Karpas-422 (cell line): ENCODE measurements around the gene SLFNL1. TPM values are rescaled to one million over a fixed set of nuclear protein-coding genes. Genes with fewer than 3 reads are reported as not detected.

Experiments used
- DNase-seq: peaks from one replicate; pipeline ENCODE4 v3.0.0-alpha.2; 2015
- H2AFZ ChIP-seq: fragments of 200-600 bp; sonication (generic); 2 replicates; pipeline ENCODE4 v1.6.1; 2014; ENCODE audit warnings: antibody characterized with exemption, low read length, mixed read lengths
- H3K27ac ChIP-seq: fragments of 200-600 bp; sonication (generic); 2 replicates; pipeline ENCODE4 v1.5.1; 2014; ENCODE audit warnings: mild to moderate bottlenecking, low read length, moderate library complexity
- H3K27me3 ChIP-seq: fragments of 200-600 bp; sonication (generic); 2 replicates; pipeline ENCODE4 v1.6.1; 2014; ENCODE audit warnings: low read length, mixed read lengths
- H3K36me3 ChIP-seq: fragments of 200-600 bp; sonication (generic); 2 replicates; pipeline ENCODE4 v1.6.1; 2014; ENCODE audit warnings: low read length, mixed read lengths; ENCODE audit not compliant: insufficient read depth
- H3K4me1 ChIP-seq: fragments of 200-600 bp; sonication (generic); 2 replicates; pipeline ENCODE4 v1.6.1; 2014; ENCODE audit warnings: mild to moderate bottlenecking, low read length, mixed read lengths
- H3K4me2 ChIP-seq: fragments of 200-600 bp; sonication (generic); 2 replicates; pipeline ENCODE4 v1.6.1; 2014; ENCODE audit warnings: low read length, low read depth, mild to moderate bottlenecking; ENCODE audit not compliant: poor library complexity, severe bottlenecking
- H3K4me3 ChIP-seq: fragments of 200-600 bp; sonication (generic); 2 replicates; pipeline ENCODE4 v1.5.1; 2014; ENCODE audit warnings: mild to moderate bottlenecking, antibody characterized with exemption, low read length, mixed read lengths
- H3K79me2 ChIP-seq: fragments of 200-600 bp; sonication (generic); 2 replicates; pipeline ENCODE4 v1.6.1; 2014; ENCODE audit warnings: mild to moderate bottlenecking, low read length, mixed read lengths
- H3K9ac ChIP-seq: fragments of 200-600 bp; sonication (generic); 2 replicates; pipeline ENCODE4 v1.6.0; 2014; ENCODE audit warnings: low read length
- H3K9me2 ChIP-seq: fragments of 200-600 bp; sonication (generic), shearing (Covaris generic); replicated peaks from 2 replicates; pipeline ENCODE4 v1.6.0; 2014; ENCODE audit warnings: mild to moderate bottlenecking, low read length, moderate library complexity; ENCODE audit not compliant: insufficient read depth
- H3K9me3 ChIP-seq: fragments of 300-700, 200-600 bp; sonication (generic); 2 replicates; pipeline ENCODE4 v1.6.1; 2014; ENCODE audit warnings: low read length, mixed read lengths
- H4K20me1 ChIP-seq: fragments of 200-600 bp; sonication (generic); 2 replicates; pipeline ENCODE4 v1.6.1; 2014; ENCODE audit warnings: mild to moderate bottlenecking, antibody characterized with exemption, low read length, low read depth; ENCODE audit not compliant: insufficient read depth
- total RNA-seq: library from RNA; depleted of rRNA; stranded (reverse); fragments of >200 nt; shearing (Covaris generic); gene quantifications from 2 replicates; pipeline ENCODE4 v1.2.3, GENCODE V29; 2014; ENCODE audit warnings: low replicate concordance

The SLFNL1 gene
- total RNA-seq, 1 experiment from 2014 or later: 0.89 TPM

DNA sequence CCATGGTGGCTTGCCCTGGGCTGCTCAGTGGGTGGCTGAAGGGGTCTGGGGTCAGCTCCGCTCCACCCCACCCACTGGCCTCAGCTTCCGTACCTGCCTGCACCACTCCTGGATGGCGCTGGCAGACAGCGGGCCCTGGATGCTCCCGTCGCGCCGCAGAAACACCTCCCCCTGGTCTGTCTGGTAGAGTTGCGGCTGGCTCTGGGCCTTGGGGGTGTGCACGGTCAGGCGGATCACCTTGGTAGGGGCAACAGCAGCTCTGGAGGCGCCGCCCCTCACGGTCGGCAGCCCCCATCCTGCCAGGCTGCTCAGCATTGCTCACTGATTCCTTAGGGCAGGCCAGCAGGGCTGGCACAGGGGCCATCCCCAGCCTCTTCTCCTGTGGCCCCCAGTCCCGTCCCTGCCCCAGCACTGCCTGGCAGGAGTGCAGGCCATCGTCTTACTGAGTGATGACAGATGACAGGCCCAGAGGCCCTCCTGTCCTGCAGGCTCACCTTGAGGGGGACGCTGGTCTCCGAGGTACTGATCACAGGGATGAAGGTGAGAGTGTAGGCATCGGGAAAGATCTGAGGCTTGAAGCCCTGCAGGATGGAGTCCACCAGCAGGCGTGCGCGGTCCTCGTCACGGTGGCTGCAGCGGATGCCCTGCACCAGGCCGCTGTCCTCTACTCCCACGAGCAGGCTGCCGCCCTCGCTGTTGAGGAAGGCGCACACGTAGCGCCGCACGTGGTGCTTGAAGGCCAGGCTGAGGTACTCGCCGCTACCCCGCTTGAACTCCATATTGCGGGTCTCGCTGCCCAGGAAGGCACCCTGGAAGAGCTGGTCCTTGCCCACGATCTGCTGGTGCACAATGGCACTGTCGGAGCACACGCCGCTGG lies 4.1 kb downstream of the SLFNL1 start:
- Histone ChIP-seq H3K9ac (no peak overlapping the region), H3K79me2 (no peaks in the 10 kb centered on the region), H3K9me3 (no peaks in the 10 kb centered on the region), H3K27ac (no peak overlapping the region), H3K27me3 (no peaks in the 10 kb centered on the region), H3K9me2 (no peaks in the 10 kb centered on the region), H3K36me3 (peaks cover 22% of the 10 kb centered on the region), H3K4me2 (no peak overlapping the region), H2AFZ (no peak overlapping the region), H4K20me1 (no peaks in the 10 kb centered on the region), H3K4me3 (no peak overlapping the region), H3K4me1 (no peaks in the 10 kb centered on the region; the same call in 1 of the 2 replicates)
- DNase-seq: no peak

DNA sequence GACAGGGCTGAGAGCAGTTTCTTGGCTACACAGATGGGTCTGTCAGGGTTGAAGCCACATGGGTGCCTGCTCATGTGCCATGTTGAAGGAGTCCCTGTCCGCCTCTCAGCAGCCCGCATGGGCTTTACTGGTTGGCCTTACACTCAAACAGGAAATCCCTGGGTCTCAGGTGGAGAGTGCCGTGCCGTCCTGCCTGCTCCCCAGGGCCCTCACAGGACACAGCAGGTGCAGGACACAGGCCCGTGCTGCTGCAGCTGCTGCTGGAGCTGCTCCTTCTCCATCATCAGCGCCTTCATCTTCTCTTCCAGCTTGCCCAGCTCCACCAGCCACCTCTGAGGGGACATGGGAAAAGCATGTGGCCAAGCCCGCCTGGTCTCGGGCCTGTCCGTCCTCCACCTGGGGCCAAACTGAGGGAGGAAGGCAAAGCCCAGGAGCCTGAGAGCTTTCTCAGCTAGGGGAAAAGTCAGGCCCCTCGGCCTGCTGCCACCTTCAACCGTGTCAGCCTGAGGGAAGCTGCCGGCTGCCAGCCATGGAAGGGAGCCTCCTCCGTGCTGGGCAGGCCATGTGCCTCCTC lies 5.5 kb downstream of the SLFNL1 start:
- H3K9me3 ChIP-seq: no peaks in the 10 kb centered on the region
- H2AFZ ChIP-seq: no peak overlapping the region
- no peaks in the 10 kb centered on the region for H3K27me3 ChIP-seq
- no peaks in the 10 kb centered on the region for H3K79me2 ChIP-seq
- H3K4me3 ChIP-seq: no peak overlapping the region
- H3K4me1 ChIP-seq: no peaks in the 10 kb centered on the region; the same call in 1 of the 2 replicates
- H4K20me1 ChIP-seq: no peaks in the 10 kb centered on the region
- no peak for DNase-seq
- no peak overlapping the region for H3K27ac ChIP-seq
- H3K4me2 ChIP-seq: no peak overlapping the region
- H3K9me2 ChIP-seq: no peaks in the 10 kb centered on the region
- H3K9ac ChIP-seq: no peak overlapping the region
- H3K36me3 ChIP-seq: peaks cover 34% of the 10 kb centered on the region

DNA sequence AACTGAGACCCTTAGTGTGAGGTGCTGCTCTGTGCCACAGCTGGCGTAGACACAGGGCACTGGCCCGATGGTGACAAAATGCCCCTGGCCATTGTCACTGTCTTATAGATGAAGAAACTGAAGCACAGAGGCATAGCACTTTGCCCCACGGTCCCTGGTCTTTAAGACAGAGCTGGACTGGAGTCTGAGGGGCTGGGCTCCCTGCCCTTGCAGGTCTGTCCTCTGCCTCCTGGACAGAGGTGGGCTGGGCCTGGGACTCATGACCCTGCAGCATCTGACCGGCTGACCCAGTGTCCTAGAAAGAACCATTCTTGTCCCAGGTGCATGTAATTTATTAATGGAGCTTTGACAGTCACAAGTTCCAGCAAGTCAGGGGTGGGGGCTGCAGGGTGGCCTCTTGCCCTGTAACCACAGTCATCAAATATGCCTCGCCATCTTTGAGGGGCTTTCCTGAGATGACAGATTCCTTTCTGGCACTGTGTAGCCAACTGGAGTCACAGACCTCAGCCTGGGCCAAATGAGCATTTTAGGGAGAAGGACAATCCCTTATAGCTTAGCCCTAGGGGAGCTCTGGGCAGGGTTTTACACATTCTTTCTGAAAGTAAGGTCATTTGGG lies 6.1 kb downstream of the SLFNL1 start:
- Histone ChIP-seq H3K4me1 (no peaks in the 10 kb centered on the region; the same call in 1 of the 2 replicates), H3K9me2 (no peaks in the 10 kb centered on the region), H4K20me1 (no peaks in the 10 kb centered on the region), H3K9ac (no peak overlapping the region), H3K36me3 (peaks cover 36% of the 10 kb centered on the region), H2AFZ (no peak overlapping the region), H3K27ac (no peak overlapping the region), H3K79me2 (no peaks in the 10 kb centered on the region), H3K4me3 (no peak overlapping the region), H3K9me3 (no peaks in the 10 kb centered on the region), H3K4me2 (no peak overlapping the region), H3K27me3 (no peaks in the 10 kb centered on the region)
- DNase-seq: no peak

DNA sequence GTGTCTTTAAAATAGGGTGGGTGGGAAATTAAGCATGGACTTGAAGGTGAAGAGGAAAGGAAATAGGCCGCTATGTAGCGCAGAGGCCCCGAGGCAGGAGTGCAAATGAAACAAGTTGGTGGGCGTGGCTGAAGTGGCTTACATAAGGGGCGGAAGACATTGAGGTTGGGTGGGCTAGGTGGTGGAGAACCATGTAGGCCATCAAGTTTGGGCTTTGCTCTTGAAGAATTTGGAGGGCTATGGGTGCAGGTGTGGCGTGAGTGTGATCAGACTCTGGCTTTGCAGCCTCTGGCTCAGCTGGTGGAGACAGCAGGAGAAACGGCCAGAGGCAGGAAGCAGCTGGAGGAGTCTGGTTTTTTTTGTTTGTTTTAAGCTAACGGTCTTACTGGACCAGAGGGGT lies 6.7 kb downstream of the SLFNL1 start:
- no peak overlapping the region for H3K27ac ChIP-seq
- no peaks in the 10 kb centered on the region for H3K9me3 ChIP-seq
- no peak overlapping the region for H3K9ac ChIP-seq
- H3K9me2 ChIP-seq: no peaks in the 10 kb centered on the region
- DNase-seq: no peak
- no peak overlapping the region for H3K4me2 ChIP-seq
- no peaks in the 10 kb centered on the region for H4K20me1 ChIP-seq
- H2AFZ ChIP-seq: no peak overlapping the region
- no peaks in the 10 kb centered on the region for H3K27me3 ChIP-seq
- peaks cover 40% of the 10 kb centered on the region for H3K36me3 ChIP-seq
- H3K79me2 ChIP-seq: no peaks in the 10 kb centered on the region
- H3K4me1 ChIP-seq: no peaks in the 10 kb centered on the region; the same call in 1 of the 2 replicates
- H3K4me3 ChIP-seq: no peak overlapping the region

DNA sequence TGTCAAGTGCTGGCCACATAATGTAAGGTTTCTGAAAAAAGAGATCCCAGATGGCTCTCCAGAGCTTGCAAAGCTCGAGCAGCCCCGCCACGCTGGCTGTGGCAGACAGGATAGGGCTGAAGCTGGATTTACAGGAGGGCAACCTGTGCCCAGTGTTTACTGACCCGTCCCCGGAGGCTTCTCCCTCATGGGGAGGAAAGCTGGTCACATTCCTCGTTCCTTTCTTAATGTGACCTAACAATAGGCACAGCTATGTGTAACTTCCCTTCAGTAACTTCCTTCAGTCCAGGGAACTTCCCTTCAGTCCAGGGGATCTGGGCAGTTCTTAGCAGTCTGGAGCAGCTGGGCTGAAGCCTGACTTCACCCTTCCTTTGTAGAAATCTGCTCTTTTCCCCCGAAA lies 7.7 kb downstream of the SLFNL1 start:
- Histone ChIP-seq H4K20me1 (no peaks in the 10 kb centered on the region), H3K4me3 (no peak overlapping the region), H3K36me3 (peaks cover 43% of the 10 kb centered on the region), H3K27me3 (no peaks in the 10 kb centered on the region), H3K4me1 (no peaks in the 10 kb centered on the region; the same call in 1 of the 2 replicates), H3K27ac (no peak overlapping the region), H3K9me2 (no peaks in the 10 kb centered on the region), H3K4me2 (no peak overlapping the region), H3K9me3 (no peaks in the 10 kb centered on the region), H3K9ac (no peak overlapping the region), H2AFZ (no peak overlapping the region), H3K79me2 (no peaks in the 10 kb centered on the region)
- DNase-seq: no peak

DNA sequence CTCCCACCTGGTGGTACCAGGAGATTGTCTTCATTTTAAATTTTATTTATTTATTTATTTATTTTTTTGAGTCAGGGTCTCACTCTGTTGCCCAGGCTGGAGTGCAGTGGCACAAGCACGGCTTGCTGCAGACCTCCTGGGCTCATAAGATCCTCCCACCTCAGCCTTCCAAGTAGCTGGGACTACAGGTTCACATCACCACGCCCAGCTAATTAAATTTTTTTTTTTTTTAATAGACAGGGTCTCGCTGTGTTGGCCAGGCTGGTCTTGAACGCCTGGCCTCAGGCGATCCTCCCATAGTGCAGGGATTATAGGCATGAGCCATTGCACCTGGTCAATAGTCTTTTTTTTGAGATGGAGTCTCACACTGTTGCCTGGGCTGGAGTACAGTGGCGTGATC lies 8.5 kb downstream of the SLFNL1 start:
- Histone ChIP-seq H3K9me2 (no peaks in the 10 kb centered on the region), H3K9ac (no peak overlapping the region), H3K9me3 (no peaks in the 10 kb centered on the region), H3K36me3 (peaks cover 50% of the 10 kb centered on the region), H2AFZ (no peak overlapping the region), H3K79me2 (no peaks in the 10 kb centered on the region; the same call in 1 of the 2 replicates), H3K27me3 (no peaks in the 10 kb centered on the region), H3K4me1 (no peaks in the 10 kb centered on the region; the same call in 1 of the 2 replicates), H3K4me2 (no peak overlapping the region), H4K20me1 (0 out of 2 replicates have a peak, but pooled peaks cover 3% of the 10 kb centered on the region), H3K27ac (no peak overlapping the region), H3K4me3 (no peak overlapping the region)
- no peak for DNase-seq

DNA sequence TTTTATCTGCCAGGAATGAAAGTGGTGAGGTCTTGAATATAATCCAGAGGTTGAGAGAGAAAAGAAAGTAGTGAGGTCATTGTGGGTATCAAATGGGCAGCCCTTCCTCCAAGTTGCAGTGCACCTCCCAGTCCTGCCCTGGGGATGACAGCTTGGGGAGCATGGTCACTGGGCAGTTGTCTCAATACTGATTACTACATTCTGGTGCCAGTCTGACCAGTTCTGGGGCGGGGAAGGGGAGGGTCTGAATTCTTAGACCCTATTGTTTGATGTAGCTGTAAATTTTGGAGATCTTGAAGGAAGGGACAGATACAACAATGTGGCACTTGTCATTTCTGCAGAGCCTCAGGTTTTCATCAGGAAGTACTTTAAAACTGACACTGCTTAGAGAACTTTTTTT lies 11.2 kb downstream of the SLFNL1 start:
- no peak overlapping the region for H3K4me3 ChIP-seq
- peaks cover 5% of the 10 kb centered on the region; the same call in 1 of the 2 replicates for H3K79me2 ChIP-seq
- no peaks in the 10 kb centered on the region for H3K27me3 ChIP-seq
- DNase-seq: no peak
- no peak overlapping the region for H2AFZ ChIP-seq
- no peaks in the 10 kb centered on the region for H3K9me3 ChIP-seq
- H3K4me1 ChIP-seq: no peaks in the 10 kb centered on the region
- no peak overlapping the region for H3K9ac ChIP-seq
- H3K36me3 ChIP-seq: peaks cover 70% of the 10 kb centered on the region
- H3K9me2 ChIP-seq: no peaks in the 10 kb centered on the region
- H3K27ac ChIP-seq: no peak overlapping the region
- no peak overlapping the region for H3K4me2 ChIP-seq
- peaks cover 6% of the 10 kb centered on the region; the same call in 1 of the 2 replicates for H4K20me1 ChIP-seq

DNA sequence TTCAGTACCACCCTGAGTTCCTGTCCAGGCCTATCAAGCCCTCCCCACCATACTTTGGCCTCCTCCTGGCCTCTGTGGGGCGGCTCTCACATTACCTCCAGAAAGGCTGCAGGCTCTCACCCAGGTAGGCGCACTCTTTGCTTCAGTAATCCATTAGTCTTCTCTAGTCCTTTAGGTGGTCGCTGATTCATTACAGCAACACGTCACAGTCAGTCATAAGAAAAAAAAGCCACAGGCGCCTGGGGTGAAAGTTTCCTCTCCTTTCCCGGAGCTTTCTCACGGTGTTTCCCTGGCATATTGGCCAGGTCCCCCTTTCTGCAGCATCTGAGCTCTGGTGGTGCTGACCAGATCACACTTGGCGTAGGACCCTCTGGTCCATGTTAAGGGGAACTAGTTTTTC lies 12.1 kb downstream of the SLFNL1 start:
- no peaks in the 10 kb centered on the region for H3K4me1 ChIP-seq
- H3K79me2 ChIP-seq: peaks cover 9% of the 10 kb centered on the region; the same call in 1 of the 2 replicates
- no peak overlapping the region for H3K9ac ChIP-seq
- H3K4me3 ChIP-seq: no peak overlapping the region
- H3K4me2 ChIP-seq: no peak overlapping the region
- H3K36me3 ChIP-seq: peaks cover 76% of the 10 kb centered on the region
- no peaks in the 10 kb centered on the region for H3K27me3 ChIP-seq
- H3K9me3 ChIP-seq: no peaks in the 10 kb centered on the region
- H3K9me2 ChIP-seq: no peaks in the 10 kb centered on the region
- DNase-seq: no peak
- H2AFZ ChIP-seq: no peak overlapping the region
- H4K20me1 ChIP-seq: peaks cover 9% of the 10 kb centered on the region; the same call in 1 of the 2 replicates
- no peak overlapping the region for H3K27ac ChIP-seq
